GM12878 (cell line): ENCODE data around the gene PHKB.

Source experiments
- CTCF ChIP-seq, 3 experiments: IDR thresholded peaks in 2 of 3; conservative IDR thresholded peaks in 1 of 3; 2 replicates each; pipeline ENCODE4 v1.5.1; 2011; ENCODE audit warnings: low read depth in 3 of 3, low read length in 3 of 3, mild to moderate bottlenecking in 3 of 3, control low read depth in 2 of 3, moderate library complexity in 2 of 3, inconsistent platforms in 1 of 3, mixed read lengths in 1 of 3; ENCODE audit not compliant: control insufficient read depth in 2 of 3, insufficient read depth in 1 of 3; ENCODE audit errors: extremely low read depth in 1 of 3
- EZH2 ChIP-seq: IDR thresholded peaks from 2 replicates; pipeline ENCODE4 v1.6.1; 2012; ENCODE audit warnings: low read depth, mild to moderate bottlenecking, control low read depth, inconsistent platforms, low read length, borderline replicate concordance; ENCODE audit not compliant: control insufficient read depth
- SIX5 ChIP-seq: IDR thresholded peaks from 2 replicates; pipeline ENCODE4 v1.6.1; 2011; ENCODE audit warnings: mild to moderate bottlenecking, low read depth, low read length, moderate library complexity; ENCODE audit not compliant: severe bottlenecking
- SMC3 ChIP-seq: IDR thresholded peaks from 2 replicates; pipeline ENCODE4 v1.6.1; 2011; ENCODE audit warnings: low read length, improper control_type of control experiment, borderline replicate concordance
- SP1 ChIP-seq: IDR thresholded peaks from one replicate; pipeline ENCODE4 v1.6.1; 2011; ENCODE audit warnings: low read depth, low read length
- TF ChIP-seq, protein P1 (sequence below): IDR thresholded peaks from 2 replicates; pipeline ENCODE4 v1.6.1; 2012; ENCODE audit warnings: low read depth, low read length, improper control_type of control experiment

DNA sequence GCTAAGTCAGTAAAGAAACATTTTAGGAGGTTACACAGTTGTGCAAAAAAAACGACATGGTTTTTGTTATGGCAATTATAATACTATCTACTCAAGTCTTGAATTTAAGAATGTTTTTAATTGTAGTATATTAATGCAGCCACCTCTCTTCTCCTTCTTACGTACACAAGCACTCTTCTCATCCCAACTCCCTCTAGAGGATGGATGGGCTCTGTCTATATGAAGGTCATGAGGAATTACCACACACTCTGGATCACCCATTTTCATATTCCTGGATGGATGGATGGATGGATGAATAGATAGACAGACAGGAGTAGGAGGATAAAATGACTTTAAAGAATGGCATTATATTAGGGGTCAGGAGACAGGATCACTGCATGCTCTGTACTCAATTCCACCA, 120.0 kb downstream of the PHKB start:
- TF ChIP-seq SMC3 (no peak), EZH2 (no peak), SIX5 (no peak), SP1 (no peak), CTCF (IDR thresholded peaks at IDR 0.05 in 2 of 3, conservative IDR thresholded peaks at IDR 0.05 in 1 of 3; ENCODE audit: control insufficient read depth in 2 of 3, extremely low read depth in 1 of 3, insufficient read depth in 1 of 3, low read depth in 3 of 3, low read length in 3 of 3) (no peak)
- TF ChIP-seq, protein P1, sequence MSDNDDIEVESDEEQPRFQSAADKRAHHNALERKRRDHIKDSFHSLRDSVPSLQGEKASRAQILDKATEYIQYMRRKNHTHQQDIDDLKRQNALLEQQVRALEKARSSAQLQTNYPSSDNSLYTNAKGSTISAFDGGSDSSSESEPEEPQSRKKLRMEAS, result no peak
